IMR-90 (cell line): Measurements from ENCODE around the gene KIAA0040. TPM values are rescaled to one million over a fixed set of nuclear protein-coding genes. Genes with fewer than 3 reads are reported as not detected.

Experiments used
- ATAC-seq: fragments of 200-7000 bp; cut with Tn5 transposase; 2 replicates; pipeline ENCODE4 v1.9.1; 2020; ENCODE audit warnings: low read depth, mild to moderate bottlenecking, moderate library complexity
- BruUV-seq: library from RNA; stranded (reverse); fragments of 400-500 nt; replicated peaks from 2 replicates; lab custom pipeline; 2021; lab: Mats Ljungman, UMichigan
- CTCF ChIA-PET: fragments of 300-600 bp; formaldehyde crosslinking; extraction: SDS; loops from one replicate; lab custom pipeline; 2021; ENCODE audit warnings: antibody characterized with exemption; lab: Yijun Ruan, JAX
- POLR2A ChIA-PET: fragments of 300-600 bp; sonication (Branson Sonifier 250); formaldehyde crosslinking; loops from one replicate; lab custom pipeline; 2022; ENCODE audit warnings: antibody characterized with exemption; ENCODE audit not compliant: unreplicated experiment; lab: Charles Lee
- DNase-seq: peaks from one replicate; pipeline ENCODE4 v3.0.0; 2013
- H2AFZ ChIP-seq: replicated peaks from 2 replicates; pipeline ENCODE3; 2013; ENCODE audit warnings: low read length, mild to moderate bottlenecking; ENCODE audit not compliant: poor library complexity
- H2AK5ac ChIP-seq: 2 replicates; pipeline ENCODE4 v1.6.1; 2013; ENCODE audit warnings: low read depth, low read length, inconsistent platforms
- H2AK9ac ChIP-seq: replicated peaks from 2 replicates; pipeline ENCODE3; 2013; ENCODE audit warnings: mild to moderate bottlenecking, low read depth, low read length, moderate library complexity; ENCODE audit not compliant: poor library complexity
- H2BK120ac ChIP-seq: 2 replicates; pipeline ENCODE4 v1.6.1; 2013; ENCODE audit warnings: low read depth, low read length, inconsistent platforms
- H2BK15ac ChIP-seq: 3 replicates; pipeline ENCODE4 v1.6.1; 2013; ENCODE audit warnings: low read depth, low read length, inconsistent platforms
- H2BK20ac ChIP-seq: 2 replicates; pipeline ENCODE4 v1.6.1; 2013; ENCODE audit warnings: low read depth, mild to moderate bottlenecking, inconsistent platforms, low read length, moderate library complexity
- H2BK5ac ChIP-seq: 2 replicates; pipeline ENCODE4 v1.6.1; 2013; ENCODE audit warnings: mild to moderate bottlenecking, low read depth, low read length, inconsistent platforms; ENCODE audit not compliant: poor library complexity, severe bottlenecking
- H3K14ac ChIP-seq: replicated peaks from 2 replicates; pipeline ENCODE4 v1.6.1; 2013; ENCODE audit warnings: low read depth, low read length, inconsistent platforms
- H3K18ac ChIP-seq: 2 replicates; pipeline ENCODE4 v1.6.1; 2013; ENCODE audit warnings: low read depth, low read length, control low read depth
- H3K23ac ChIP-seq: 2 replicates; pipeline ENCODE4 v1.6.1; 2013; ENCODE audit warnings: low read depth, low read length, inconsistent platforms
- H3K27ac ChIP-seq: 2 replicates; pipeline ENCODE4 v1.5.1; 2013; ENCODE audit warnings: mild to moderate bottlenecking, control low read depth, low read length; ENCODE audit not compliant: insufficient read depth
- H3K27me3 ChIP-seq: 2 replicates; pipeline ENCODE4 v1.6.1; 2013; ENCODE audit warnings: low read length; ENCODE audit not compliant: control insufficient read depth, insufficient read depth
- H3K36me3 ChIP-seq: 2 replicates; pipeline ENCODE4 v1.6.1; 2013; ENCODE audit warnings: low read length, mixed read lengths; ENCODE audit not compliant: control insufficient read depth, insufficient read depth
- H3K4ac ChIP-seq: 2 replicates; pipeline ENCODE4 v1.6.1; 2013; ENCODE audit warnings: low read depth, low read length, inconsistent platforms
- H3K4me1 ChIP-seq: 2 replicates; pipeline ENCODE4 v1.6.1; 2013; ENCODE audit warnings: low read length, mixed read lengths; ENCODE audit not compliant: control insufficient read depth, insufficient read depth
- H3K4me2 ChIP-seq: 2 replicates; pipeline ENCODE4 v1.6.1; 2013; ENCODE audit warnings: low read depth, mild to moderate bottlenecking, control low read depth, low read length, moderate library complexity
- H3K4me3 ChIP-seq: 2 replicates; pipeline ENCODE4 v1.5.1; 2013; ENCODE audit warnings: low read depth, mild to moderate bottlenecking, control low read depth, low read length, moderate library complexity; ENCODE audit not compliant: insufficient read depth
- H3K56ac ChIP-seq: 2 replicates; pipeline ENCODE4 v1.6.1; 2013; ENCODE audit warnings: low read length, inconsistent platforms; ENCODE audit not compliant: insufficient read depth; ENCODE audit errors: extremely low read depth
- H3K79me1 ChIP-seq, 2 experiments: 2 replicates each; pipeline ENCODE4 v1.6.1; 2013; ENCODE audit warnings: low read length in 2 of 2, inconsistent platforms in 1 of 2, low read depth in 1 of 2
- H3K9ac ChIP-seq: 2 replicates; pipeline ENCODE4 v1.6.1; 2013; ENCODE audit warnings: low read depth, low read length, control low read depth
- H3K9me1 ChIP-seq: 2 replicates; pipeline ENCODE4 v1.6.1; 2013; ENCODE audit warnings: low read length, inconsistent platforms; ENCODE audit not compliant: insufficient read depth
- H3K9me3 ChIP-seq: 2 replicates; pipeline ENCODE4 v1.6.1; 2013; ENCODE audit warnings: low read length; ENCODE audit not compliant: control insufficient read depth, insufficient read depth
- H4K20me1 ChIP-seq: 2 replicates; pipeline ENCODE4 v1.6.1; 2013; ENCODE audit warnings: low read length, inconsistent platforms; ENCODE audit not compliant: insufficient read depth
- H4K5ac ChIP-seq: 2 replicates; pipeline ENCODE4 v1.6.1; 2013; ENCODE audit warnings: mild to moderate bottlenecking, low read depth, low read length, control low read depth
- H4K8ac ChIP-seq, 2 experiments: 2 replicates each; pipeline ENCODE4 v1.6.1; 2013; ENCODE audit warnings: low read depth in 2 of 2, low read length in 2 of 2, control low read depth in 1 of 2, inconsistent platforms in 1 of 2
- H4K91ac ChIP-seq: 2 replicates; pipeline ENCODE4 v1.6.1; 2013; ENCODE audit warnings: low read depth, low read length, inconsistent platforms; ENCODE audit not compliant: insufficient read depth
- BHLHE40 ChIP-seq: fragments of 150-350 bp; IDR thresholded peaks from 2 replicates; pipeline ENCODE4 v1.6.1; 2016; ENCODE audit warnings: mild to moderate bottlenecking, low read depth, low read length
- CEBPB ChIP-seq: IDR thresholded peaks from 2 replicates; pipeline ENCODE4 v1.6.1; 2012; ENCODE audit warnings: low read depth, low read length, improper control_type of control experiment
- CHD1 ChIP-seq: IDR thresholded peaks from 2 replicates; pipeline ENCODE4 v1.6.1; 2012; ENCODE audit warnings: low read depth, low read length, improper control_type of control experiment
- ELK1 ChIP-seq: fragments of 150-350 bp; IDR thresholded peaks from 2 replicates; pipeline ENCODE4 v1.6.1; 2016; ENCODE audit warnings: low read depth, mild to moderate bottlenecking, low read length, moderate library complexity, borderline replicate concordance
- FOS ChIP-seq: fragments of 150-350 bp; IDR thresholded peaks from 2 replicates; pipeline ENCODE4 v1.6.1; 2016; ENCODE audit warnings: low read depth, low read length
- MAFK ChIP-seq: IDR thresholded peaks from 2 replicates; pipeline ENCODE4 v1.6.1; 2012; ENCODE audit warnings: low read depth, low read length, improper control_type of control experiment
- MAZ ChIP-seq: IDR thresholded peaks from 2 replicates; pipeline ENCODE4 v1.6.1; 2012; ENCODE audit warnings: low read depth, mild to moderate bottlenecking, low read length, improper control_type of control experiment, moderate library complexity, borderline replicate concordance
- MXI1 ChIP-seq: IDR thresholded peaks from 2 replicates; pipeline ENCODE4 v1.6.1; 2012; ENCODE audit warnings: low read depth, mild to moderate bottlenecking, low read length, moderate library complexity, borderline replicate concordance
- NFE2L2 ChIP-seq: fragments of 150-350 bp; IDR thresholded peaks from 2 replicates; pipeline ENCODE4 v1.6.1; 2016; ENCODE audit warnings: low read depth, mild to moderate bottlenecking, low read length
- POLR2A ChIP-seq: IDR thresholded peaks from 2 replicates; pipeline ENCODE4 v1.6.1; 2012; ENCODE audit warnings: mild to moderate bottlenecking, low read depth, low read length
- RAD21 ChIP-seq: IDR thresholded peaks from 2 replicates; pipeline ENCODE4 v1.6.1; 2012; ENCODE audit warnings: low read length, improper control_type of control experiment
- RCOR1 ChIP-seq: IDR thresholded peaks from 2 replicates; pipeline ENCODE4 v1.6.1; 2012; ENCODE audit warnings: mild to moderate bottlenecking, low read length, improper control_type of control experiment; ENCODE audit not compliant: insufficient replicate concordance
- RFX5 ChIP-seq: IDR thresholded peaks from 2 replicates; pipeline ENCODE4 v1.8.0; 2012; ENCODE audit warnings: low read depth, mild to moderate bottlenecking, low read length, moderate library complexity
- SMC3 ChIP-seq: fragments of 150-350 bp; IDR thresholded peaks from 2 replicates; pipeline ENCODE4 v1.6.1; 2016; ENCODE audit warnings: low read depth, mild to moderate bottlenecking, antibody characterized with exemption, low read length, moderate library complexity
- USF2 ChIP-seq: fragments of 150-350 bp; IDR thresholded peaks from 2 replicates; pipeline ENCODE4 v1.6.1; 2017; ENCODE audit warnings: mild to moderate bottlenecking, antibody characterized with exemption, low read length, low read depth
- WGBS, 2 experiments: methylation state at CpG; one replicate each; pipeline versions ENCODE4 v1.1.5 to v1.1.7; 2013; ENCODE audit warnings: missing lambda C conversion rate in 2 of 2; ENCODE audit not compliant: insufficient read length in 1 of 2; ENCODE audit errors: extremely low coverage in 2 of 2; 5-methylcytosine and 5-hydroxymethylcytosine counted together
- dilution Hi-C: fragments of 300-500 bp; cut with HindIII; formaldehyde crosslinking; loops from one replicate; pipeline ENCODE4 v1.14.3; 2018; ENCODE audit warnings: low sequenced_read_pairs; ENCODE audit not compliant: unreplicated experiment
- in situ Hi-C: fragments of 300-500 bp; cut with MboI; formaldehyde crosslinking; loops from 3 replicates; pipeline ENCODE4 v1.14.3; 2019; ENCODE audit warnings: low sequenced_read_pairs, inconsistent platforms, mixed read lengths
- intact Hi-C: fragments of 100-400 bp; cut with micrococcal nuclease; formaldehyde crosslinking; loops from 2 replicates; pipeline ENCODE4 v1.10.0; 2022
- polyA plus RNA-seq, 3 experiments: library from polyadenylated mRNA; depleted of rRNA; stranded (reverse); fragments of >200 nt; gene quantifications; 2 replicates each; pipeline ENCODE4 v1.2.3, GENCODE V29; 2012; ENCODE audit warnings: low replicate concordance in 1 of 3
- total RNA-seq: library from RNA; depleted of rRNA; stranded (reverse); fragments of >200 nt; gene quantifications from 2 replicates; pipeline ENCODE4 v1.2.3, GENCODE V29; 2012
- TF ChIP-seq, protein P1 (sequence below): conservative IDR thresholded peaks from 2 replicates; pipeline ENCODE4 v1.5.1; 2012; ENCODE audit warnings: mild to moderate bottlenecking, low read depth, low read length, improper control_type of control experiment

The KIAA0040 gene
- total and polyA plus RNA-seq, 2 of the 4 experiments (the other 2 are of a cell fraction): 0.05 to 0.18 TPM

- Histone ChIP-seq H3K27me3 (peaks cover 1% of the 10 kb centered on the region), H2AK9ac (no peak overlapping the region), H3K56ac (no peak overlapping the region), H3K4me3 (peak overlapping the region; percentile 50), H3K9me1 (no peaks in the 10 kb centered on the region), H3K23ac (no peak overlapping the region; the same call in 1 of the 2 replicates), H3K79me1 (no peaks in the 10 kb centered on the region), H2BK5ac (no peak overlapping the region), H3K9ac (no peak overlapping the region), H4K91ac (no peak overlapping the region), H2AFZ (no peak overlapping the region), H3K27ac (no peak overlapping the region), H4K5ac (no peak overlapping the region), H3K4ac (no peak overlapping the region), H2BK120ac (no peak overlapping the region), H3K18ac (no peak overlapping the region), H4K20me1 (no peaks in the 10 kb centered on the region), H2BK15ac (no peak overlapping the region), H3K4me2 (peak overlapping the region; percentile 81), H3K14ac (no peak overlapping the region), H2AK5ac (no peak overlapping the region), H2BK20ac (no peak overlapping the region), H3K36me3 (no peaks in the 10 kb centered on the region), H4K8ac (no peak overlapping the region), H3K4me1 (no peaks in the 10 kb centered on the region), H3K9me3 (no peaks in the 10 kb centered on the region)
- in situ Hi-C loops: no loop called here
- dilution Hi-C loops: no loop called here
- no CpG with 5 or more reads among the region's 7 CpGs for WGBS, 2 experiments
- intact Hi-C loops: no loop called here
- DNase-seq: no peak
- no peak for ATAC-seq
- CTCF ChIA-PET: interaction anchor here (1.2 kb wide), 1 partner anchor 45 kb away, joined by 3 read pairs; no protein-coding TSS in a partner anchor
- no TSS peak for BruUV-seq
- POLR2A ChIA-PET: no interaction called here
- TF ChIP-seq, protein P1, sequence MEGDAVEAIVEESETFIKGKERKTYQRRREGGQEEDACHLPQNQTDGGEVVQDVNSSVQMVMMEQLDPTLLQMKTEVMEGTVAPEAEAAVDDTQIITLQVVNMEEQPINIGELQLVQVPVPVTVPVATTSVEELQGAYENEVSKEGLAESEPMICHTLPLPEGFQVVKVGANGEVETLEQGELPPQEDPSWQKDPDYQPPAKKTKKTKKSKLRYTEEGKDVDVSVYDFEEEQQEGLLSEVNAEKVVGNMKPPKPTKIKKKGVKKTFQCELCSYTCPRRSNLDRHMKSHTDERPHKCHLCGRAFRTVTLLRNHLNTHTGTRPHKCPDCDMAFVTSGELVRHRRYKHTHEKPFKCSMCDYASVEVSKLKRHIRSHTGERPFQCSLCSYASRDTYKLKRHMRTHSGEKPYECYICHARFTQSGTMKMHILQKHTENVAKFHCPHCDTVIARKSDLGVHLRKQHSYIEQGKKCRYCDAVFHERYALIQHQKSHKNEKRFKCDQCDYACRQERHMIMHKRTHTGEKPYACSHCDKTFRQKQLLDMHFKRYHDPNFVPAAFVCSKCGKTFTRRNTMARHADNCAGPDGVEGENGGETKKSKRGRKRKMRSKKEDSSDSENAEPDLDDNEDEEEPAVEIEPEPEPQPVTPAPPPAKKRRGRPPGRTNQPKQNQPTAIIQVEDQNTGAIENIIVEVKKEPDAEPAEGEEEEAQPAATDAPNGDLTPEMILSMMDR: no peak
- no peak for TF ChIP-seq MXI1
- TF ChIP-seq CHD1: no peak
- no peak for TF ChIP-seq CEBPB
- no peak for TF ChIP-seq RCOR1
- TF ChIP-seq FOS: no peak
- TF ChIP-seq ELK1: no peak
- no peak for TF ChIP-seq NFE2L2
- no peak for TF ChIP-seq MAFK
- no peak for TF ChIP-seq RFX5
- no peak for TF ChIP-seq SMC3
- TF ChIP-seq BHLHE40: no peak
- TF ChIP-seq USF2: no peak
- no peak for TF ChIP-seq MAZ
- no peak for TF ChIP-seq RAD21
- no peak for TF ChIP-seq POLR2A
Observed at GRCh38 chr1:175191659-175192058, 917 bp downstream of the KIAA0040 start.
